ENCODE measurements around the gene CCDC141.
"Not testable (repeated sequence)": the region's sequence is repeated elsewhere in the genome, so short reads cannot be mapped to it uniquely, and the experiment has no call there.

Gene CCDC141, protein sequence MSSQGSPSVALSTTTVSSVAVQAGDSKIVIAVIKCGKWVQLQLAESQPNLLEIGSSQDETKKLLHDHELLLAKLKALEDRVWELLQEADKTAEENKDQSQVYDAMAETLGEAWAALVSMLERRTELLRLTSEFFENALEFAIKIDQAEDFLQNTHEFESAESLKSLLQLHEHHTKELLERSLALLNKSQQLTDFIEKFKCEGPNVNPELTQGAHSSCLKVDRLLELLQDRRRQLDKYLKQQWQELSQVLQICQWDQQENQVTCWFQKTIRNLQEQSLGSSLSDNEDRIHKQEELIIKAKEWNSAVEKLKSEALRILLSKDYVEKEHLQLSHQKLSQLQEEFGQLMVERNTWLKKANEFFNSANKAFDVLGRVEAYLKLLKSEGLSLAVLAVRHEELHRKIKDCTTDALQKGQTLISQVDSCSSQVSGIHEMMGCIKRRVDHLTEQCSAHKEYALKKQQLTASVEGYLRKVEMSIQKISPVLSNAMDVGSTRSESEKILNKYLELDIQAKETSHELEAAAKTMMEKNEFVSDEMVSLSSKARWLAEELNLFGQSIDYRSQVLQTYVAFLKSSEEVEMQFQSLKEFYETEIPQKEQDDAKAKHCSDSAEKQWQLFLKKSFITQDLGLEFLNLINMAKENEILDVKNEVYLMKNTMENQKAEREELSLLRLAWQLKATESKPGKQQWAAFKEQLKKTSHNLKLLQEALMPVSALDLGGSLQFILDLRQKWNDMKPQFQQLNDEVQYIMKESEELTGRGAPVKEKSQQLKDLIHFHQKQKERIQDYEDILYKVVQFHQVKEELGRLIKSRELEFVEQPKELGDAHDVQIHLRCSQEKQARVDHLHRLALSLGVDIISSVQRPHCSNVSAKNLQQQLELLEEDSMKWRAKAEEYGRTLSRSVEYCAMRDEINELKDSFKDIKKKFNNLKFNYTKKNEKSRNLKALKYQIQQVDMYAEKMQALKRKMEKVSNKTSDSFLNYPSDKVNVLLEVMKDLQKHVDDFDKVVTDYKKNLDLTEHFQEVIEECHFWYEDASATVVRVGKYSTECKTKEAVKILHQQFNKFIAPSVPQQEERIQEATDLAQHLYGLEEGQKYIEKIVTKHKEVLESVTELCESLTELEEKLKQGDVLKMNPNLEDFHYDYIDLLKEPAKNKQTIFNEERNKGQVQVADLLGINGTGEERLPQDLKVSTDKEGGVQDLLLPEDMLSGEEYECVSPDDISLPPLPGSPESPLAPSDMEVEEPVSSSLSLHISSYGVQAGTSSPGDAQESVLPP (N-terminal part only)

DNA sequence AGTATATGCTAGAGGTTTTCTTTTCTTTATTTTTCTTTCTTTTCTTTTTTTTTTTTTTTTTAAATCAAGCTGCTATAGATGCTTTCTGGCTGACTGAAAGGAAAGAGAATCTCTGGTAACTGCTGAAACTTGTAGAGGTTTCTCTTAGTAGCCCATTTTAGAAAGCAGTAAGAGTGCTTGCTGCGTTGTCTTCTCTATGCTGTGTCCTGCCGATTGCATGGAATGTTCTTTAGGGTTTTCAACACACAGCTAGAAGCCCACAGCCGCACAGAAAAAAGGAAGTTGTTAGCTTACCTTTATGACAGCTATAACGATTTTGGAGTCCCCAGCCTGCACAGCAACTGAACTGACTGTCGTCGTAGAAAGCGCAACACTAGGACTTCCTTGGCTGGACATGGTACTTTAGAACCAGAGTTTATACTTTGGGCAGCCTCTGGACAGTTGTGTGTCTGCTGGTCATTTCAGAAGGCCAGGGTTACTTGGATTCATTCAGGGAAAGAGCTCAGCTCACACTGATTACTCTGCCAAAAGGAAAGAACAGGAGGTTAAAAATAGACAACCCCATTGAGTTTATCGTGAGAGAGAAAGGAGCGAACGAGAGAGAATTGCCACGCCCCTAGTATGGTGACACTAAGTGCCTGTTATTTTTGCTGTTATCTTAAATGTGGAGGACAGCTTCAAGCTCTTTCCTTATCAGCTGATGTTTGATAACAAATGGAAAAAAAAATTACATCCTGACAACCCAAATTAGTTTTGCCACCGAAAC lies at the start of gene CCDC141:
Gene CCDC141 (minus strand): TSS at position 592 of the 766 bp plus-strand sequence. CDS start 196 bp downstream, at position 396.
- DNase-seq: no peak

GRCh38 chr2:179098080-179098689 lies 48.2 kb upstream of the CCDC141 start:
- DNase-seq: no peak

- DNase-seq: peak; percentile 46
These were observed 47.2 kb upstream of the CCDC141 start for GRCh38 chr2:179097131-179097530.

GRCh38 chr2:179096090-179096489 lies 46.2 kb upstream of the CCDC141 start:
- no peak for DNase-seq

GRCh38 chr2:179092912-179093311 lies 43.0 kb upstream of the CCDC141 start:
- not testable (repeated sequence) for DNase-seq

- DNase-seq: no peak
These were observed 32.8 kb upstream of the CCDC141 start for GRCh38 chr2:179082697-179083096.

- DNase-seq: no peak
These were observed 32.0 kb upstream of the CCDC141 start for GRCh38 chr2:179081954-179082353.

GRCh38 chr2:179072527-179072926 lies 22.6 kb upstream of the CCDC141 start:
- no peak for DNase-seq

- no peak for DNase-seq
These were observed 21.9 kb upstream of the CCDC141 start for GRCh38 chr2:179071810-179072355.

- no peak for DNase-seq
These were observed 21.0 kb upstream of the CCDC141 start for GRCh38 chr2:179070895-179071294.

DNA sequence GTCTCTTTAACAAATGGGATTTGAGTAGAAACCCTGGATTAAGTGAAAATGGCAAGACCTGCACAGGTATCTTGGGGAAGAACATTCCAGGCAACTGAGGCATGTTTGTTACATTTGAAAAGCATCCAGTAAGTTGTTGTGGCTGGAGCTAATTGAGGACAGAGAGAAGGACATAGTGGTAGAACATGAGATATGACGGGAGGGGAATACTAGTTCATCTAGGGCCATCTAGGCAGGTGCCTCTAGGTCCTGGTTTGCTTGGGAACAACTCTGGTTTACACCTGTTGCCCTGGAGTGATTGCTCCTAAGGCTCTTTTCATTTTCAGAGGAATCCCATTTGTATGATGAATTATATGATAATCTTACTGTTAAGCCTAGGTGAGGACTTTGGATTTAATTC lies 19.7 kb upstream of the CCDC141 start:
- DNase-seq: no peak

- no peak for DNase-seq
These were observed 19.2 kb upstream of the CCDC141 start for GRCh38 chr2:179068991-179069643.

GRCh38 chr2:179059026-179059700 lies 9.2 kb upstream of the CCDC141 start:
- DNase-seq: no peak

DNA sequence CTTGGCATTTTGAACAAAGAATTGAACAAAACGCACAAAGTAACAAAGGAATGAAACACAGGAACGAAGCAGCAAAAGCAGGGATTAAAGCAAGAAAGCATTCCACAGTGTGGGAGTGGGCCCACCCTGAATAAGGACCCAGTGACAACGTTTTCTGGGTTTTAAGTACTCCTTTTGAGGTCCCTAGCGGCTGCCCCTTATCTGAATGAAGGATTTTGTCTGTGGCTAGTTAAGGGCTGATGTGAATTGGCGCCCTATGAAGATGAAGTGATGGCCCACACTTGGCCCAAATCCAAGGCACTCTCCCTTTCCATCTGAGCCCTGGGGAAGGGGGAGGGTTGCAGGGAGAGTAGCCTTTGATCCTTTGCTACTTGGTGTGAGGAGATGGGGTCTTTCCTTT lies 7.8 kb upstream of the CCDC141 start:
- no peak for DNase-seq

GRCh38 chr2:179053568-179053967 lies 3.6 kb upstream of the CCDC141 start:
- DNase-seq: not testable (repeated sequence)

GRCh38 chr2:179051250-179051649 lies 1.3 kb upstream of the CCDC141 start:
- no peak for DNase-seq

DNA sequence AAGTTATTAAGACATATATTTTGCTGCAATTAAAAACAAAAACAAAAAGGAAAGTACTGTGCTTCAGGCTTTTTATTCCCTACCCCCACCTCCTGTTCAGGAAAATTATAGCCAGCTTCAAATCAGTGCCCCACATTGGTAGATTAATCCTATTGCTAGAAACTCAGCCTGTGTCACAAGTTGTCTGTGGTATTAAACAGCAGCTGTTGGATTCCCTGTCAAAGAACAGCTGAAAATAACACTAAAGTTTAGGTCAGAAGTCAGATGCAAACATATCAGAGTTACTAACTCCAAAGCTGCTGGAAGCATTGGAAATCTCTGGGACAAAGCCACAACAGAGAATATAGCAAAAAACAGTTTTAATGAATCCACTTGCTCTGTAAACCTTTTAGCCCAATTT lies 818 bp upstream of the CCDC141 start:
- DNase-seq: no peak

DNA sequence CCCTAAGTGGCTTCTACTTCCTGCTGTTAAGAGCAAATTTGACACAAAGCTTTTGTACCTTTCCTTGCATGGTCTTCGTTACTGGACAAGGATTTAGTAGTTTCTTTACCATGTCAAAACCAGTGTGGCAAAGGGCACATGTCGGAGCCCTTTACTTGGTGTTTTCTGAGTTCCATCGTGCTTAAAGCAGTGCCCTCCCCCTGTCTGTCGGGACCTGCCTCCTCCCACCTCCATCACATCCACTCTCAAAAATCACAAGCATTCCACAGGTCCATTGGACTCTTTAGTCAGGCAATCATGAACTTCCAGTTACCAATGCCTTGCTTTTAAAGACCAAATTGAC lies 763 bp downstream of the CCDC141 start:
- DNase-seq: no peak

GRCh38 chr2:179048099-179048498 lies 1.8 kb downstream of the CCDC141 start:
- DNase-seq: no peak

DNA sequence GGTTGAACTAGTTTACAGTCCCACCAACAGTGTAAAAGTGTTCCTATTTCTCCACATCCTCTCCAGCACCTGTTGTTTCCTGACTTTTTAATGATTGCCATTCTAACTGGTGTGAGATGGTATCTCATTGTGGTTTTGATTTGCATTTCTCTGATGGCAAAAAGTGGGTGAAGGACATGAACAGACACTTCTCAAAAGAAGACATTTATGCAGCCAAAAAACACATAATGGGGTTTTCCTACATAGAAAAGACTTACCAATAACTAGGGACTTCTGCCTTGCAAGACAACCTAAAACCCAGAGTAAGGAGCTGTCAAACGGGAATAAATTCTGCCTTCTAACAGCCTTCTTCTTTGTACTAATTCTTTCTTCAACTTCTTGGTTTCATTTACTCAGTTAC lies 4.3 kb downstream of the CCDC141 start:
- not testable (repeated sequence) for DNase-seq

Measured in DMS79 treated with DMSO at 0.1 percent for 48 hours (cell line).